SH-SY5Y (cell line): ENCODE results near the gene KCNJ1.

Experiments used
- GATA2 ChIP-seq: IDR thresholded peaks from 2 replicates; pipeline ENCODE4 v1.6.1; 2011; ENCODE audit warnings: mild to moderate bottlenecking, low read depth, low read length
- GATA3 ChIP-seq: IDR thresholded peaks from 2 replicates; pipeline ENCODE4 v1.6.1; 2011; ENCODE audit warnings: low read depth, mild to moderate bottlenecking, low read length, moderate library complexity

DNA sequence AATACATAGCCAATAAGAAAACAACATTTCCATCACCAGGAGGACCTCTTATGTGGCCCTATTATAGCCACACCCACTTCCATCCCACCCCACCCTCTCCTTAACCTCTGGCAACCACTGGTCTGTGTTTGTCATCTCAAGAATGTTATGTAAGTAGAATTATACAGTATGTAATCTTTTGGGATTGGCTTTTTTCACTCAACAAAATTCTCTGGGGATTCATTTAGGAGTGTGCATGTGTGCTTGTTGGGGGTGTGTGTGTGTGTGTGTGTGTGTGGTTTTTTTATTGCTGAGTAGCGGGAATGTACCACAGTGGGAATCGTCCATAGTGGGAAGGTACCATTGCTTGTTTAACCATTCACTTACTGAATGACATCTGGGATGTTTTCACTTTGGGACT is 29.3 kb upstream of the KCNJ1 start:
- TF ChIP-seq GATA2 (no peak), GATA3 (no peak)
